Fibroblast of the aortic adventitia (primary cell): Measurements from ENCODE around the gene MATN3. TPM values are rescaled to one million over a fixed set of nuclear protein-coding genes. Genes with fewer than 3 reads are reported as not detected.

ENCODE experiments used
- DNase-seq: peaks from one replicate; pipeline ENCODE4 v3.0.0-alpha.2; 2010; ENCODE audit warnings: low read depth
- H3K4me3 ChIP-seq: 2 replicates; pipeline ENCODE4 v1.5.1; 2011; ENCODE audit warnings: low read depth, mild to moderate bottlenecking, control low read depth, low read length, moderate library complexity
- CTCF ChIP-seq: IDR thresholded peaks from 2 replicates; pipeline ENCODE4 v1.5.1; 2011; ENCODE audit warnings: mild to moderate bottlenecking, low read length, control low read depth, inconsistent platforms; ENCODE audit not compliant: insufficient read depth
- total RNA-seq: library from RNA; depleted of rRNA; stranded (reverse); fragments of >200 nt; gene quantifications from 2 replicates; pipeline ENCODE4 v1.2.3, GENCODE V29; 2012; ENCODE audit warnings: low replicate concordance

MATN3 gene
- total RNA-seq, 1 donor = 1.1 TPM

- H3K4me3 ChIP-seq = no peak overlapping the region
- DNase-seq = no peak
- no peak for TF ChIP-seq CTCF
Observed at GRCh38 chr2:19943189-19943588, 69.3 kb downstream of the MATN3 start.

DNA sequence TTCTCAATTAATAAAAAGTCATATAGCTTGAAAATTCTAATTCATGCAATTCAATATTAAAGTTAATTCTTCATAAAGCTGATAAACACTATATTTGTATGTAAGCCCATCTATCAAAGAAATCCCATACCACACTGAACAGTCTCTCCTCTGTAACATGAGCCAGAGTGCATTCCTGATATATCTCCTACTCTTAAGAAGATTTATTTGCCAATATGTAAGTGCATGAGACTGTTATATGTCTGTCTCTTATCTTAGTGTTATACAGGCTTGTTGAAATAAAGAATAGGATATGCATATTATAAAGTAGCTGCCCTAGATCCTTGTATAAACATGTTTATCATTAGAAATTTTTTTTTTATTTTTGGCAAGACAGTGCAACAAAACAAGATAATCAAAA, 70.3 kb downstream of the MATN3 start:
- no peak overlapping the region for H3K4me3 ChIP-seq
- no peak for DNase-seq
- no peak for TF ChIP-seq CTCF

Other genes with a start within 250 kb of the MATN3 start
- gene TTC32, start 110.7 kb downstream of the MATN3 start, total RNA-seq = 9.3 and 34.1 TPM in 2 replicates
- gene WDR35, start 22.6 kb downstream of the MATN3 start, total RNA-seq = 21.0 and 22.1 TPM in 2 replicates
- 90.2 and 251 TPM in 2 replicates for gene LAPTM4A, start 39.0 kb upstream of the MATN3 start, total RNA-seq
- 4.6 and 13.0 TPM in 2 replicates for gene SDC1, start 212.5 kb upstream of the MATN3 start, total RNA-seq